KBM-7 (cell line): ENCODE measurements around the gene CLASP1.
"Not testable (repeated sequence)": the region's sequence is repeated elsewhere in the genome, so short reads cannot be mapped to it uniquely, and the experiment has no call there.

ENCODE experiments used
- DNase-seq: peaks from one replicate; pipeline ENCODE4 v3.0.0-alpha.2; 2015
- in situ Hi-C: fragments of 300-500 bp; cut with MboI; formaldehyde crosslinking; loops from 2 replicates; pipeline ENCODE4 v1.14.3; 2020; ENCODE audit warnings: low sequenced_read_pairs, low pct_unique_long_range_greater_than_20kb, mixed read lengths

Gene CLASP1

GRCh38 chr2:121412349-121412748 lies 236.9 kb downstream of the CLASP1 start:
- DNase-seq, result no peak
- in situ Hi-C loops, result no loop called here

- in situ Hi-C loops, result no loop called here
- DNase-seq, result no peak
These were observed 239.3 kb downstream of the CLASP1 start for GRCh38 chr2:121409966-121410365.

- in situ Hi-C loops, result no loop called here
- no peak for DNase-seq
These were observed 239.9 kb downstream of the CLASP1 start for GRCh38 chr2:121409388-121409787.

GRCh38 chr2:121408641-121409040 lies 240.6 kb downstream of the CLASP1 start:
- in situ Hi-C loops, result no loop called here

GRCh38 chr2:121405233-121405632 lies 244.0 kb downstream of the CLASP1 start:
- in situ Hi-C loops, result no loop called here
- DNase-seq, result no peak

More at GRCh38 chr2:121408641-121409040, 240.6 kb downstream of the CLASP1 start:
- no peak for DNase-seq

- DNase-seq, result no peak
- in situ Hi-C loops, result no loop called here
These were observed 249.1 kb downstream of the CLASP1 start for GRCh38 chr2:121400201-121400600.

GRCh38 chr2:121398853-121399252 lies 250.4 kb downstream of the CLASP1 start:
- in situ Hi-C loops, result no loop called here
- no peak for DNase-seq

- in situ Hi-C loops, result no loop called here
- DNase-seq, result no peak
These were observed 259.1 kb downstream of the CLASP1 start for GRCh38 chr2:121390082-121390692.

- in situ Hi-C loops, result no loop called here
- DNase-seq, result no peak
These were observed 260.9 kb downstream of the CLASP1 start for GRCh38 chr2:121388371-121388770.

- DNase-seq, result no peak
- in situ Hi-C loops, result no loop called here
These were observed 261.5 kb downstream of the CLASP1 start for GRCh38 chr2:121387591-121388325.

- in situ Hi-C loops, result no loop called here
- DNase-seq, result no peak
These were observed 262.6 kb downstream of the CLASP1 start for GRCh38 chr2:121386707-121387106.

- no peak for DNase-seq
- in situ Hi-C loops, result no loop called here
These were observed 263.2 kb downstream of the CLASP1 start for GRCh38 chr2:121386102-121386501.

GRCh38 chr2:121382744-121383143 lies 266.5 kb downstream of the CLASP1 start:
- no peak for DNase-seq
- in situ Hi-C loops, result no loop called here

GRCh38 chr2:121377646-121378045 lies 271.6 kb downstream of the CLASP1 start:
- in situ Hi-C loops, result no loop called here

GRCh38 chr2:121376535-121377250 lies 272.6 kb downstream of the CLASP1 start:
- in situ Hi-C loops, result no loop called here
- DNase-seq, result no peak

More at GRCh38 chr2:121377646-121378045, 271.6 kb downstream of the CLASP1 start:
- DNase-seq, result no peak

GRCh38 chr2:121375621-121376159 lies 273.6 kb downstream of the CLASP1 start:
- no peak for DNase-seq
- in situ Hi-C loops, result no loop called here

- DNase-seq, in situ Hi-C loops: not testable (repeated sequence)
These were observed 274.7 kb downstream of the CLASP1 start for GRCh38 chr2:121374412-121375075.

GRCh38 chr2:121372721-121373353 lies 276.4 kb downstream of the CLASP1 start:
- in situ Hi-C loops, result no loop called here
- DNase-seq, result no peak

- in situ Hi-C loops, result no loop called here
- no peak for DNase-seq
These were observed 277.2 kb downstream of the CLASP1 start for GRCh38 chr2:121372082-121372481.
